Activated T-helper 9 cell treated with anti-CD3 and anti-CD28 coated beads, Interleukin-2, amount 50 U/mL, for 16 hours (primary cell): Measurements from ENCODE around the gene CGB8.

ENCODE experiments used
- DNase-seq: peaks from one replicate; pipeline ENCODE4 v3.0.0-alpha.2; 2020; ENCODE audit warnings: low read depth

CGB8 gene

DNA sequence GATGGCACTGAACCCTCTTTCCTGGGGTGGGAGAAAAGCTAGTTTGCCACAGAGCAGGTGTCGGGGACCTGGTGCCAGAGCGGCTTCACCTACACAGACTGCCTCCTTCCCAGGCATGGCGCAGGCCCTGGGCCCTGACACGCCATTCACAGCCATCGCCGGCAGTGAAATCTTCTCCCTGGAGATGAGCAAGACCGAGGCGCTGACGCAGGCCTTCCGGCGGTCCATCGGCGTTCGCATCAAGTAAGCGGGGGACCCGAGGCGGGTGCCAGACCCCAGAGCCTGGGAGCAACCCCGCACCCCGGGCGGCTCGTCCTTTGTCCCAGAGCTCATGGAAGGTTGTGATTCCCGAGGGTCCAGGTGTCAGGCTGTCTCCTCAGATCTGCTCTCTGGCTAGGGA is 42.0 kb downstream of the CGB8 start:
- no peak for DNase-seq

DNA sequence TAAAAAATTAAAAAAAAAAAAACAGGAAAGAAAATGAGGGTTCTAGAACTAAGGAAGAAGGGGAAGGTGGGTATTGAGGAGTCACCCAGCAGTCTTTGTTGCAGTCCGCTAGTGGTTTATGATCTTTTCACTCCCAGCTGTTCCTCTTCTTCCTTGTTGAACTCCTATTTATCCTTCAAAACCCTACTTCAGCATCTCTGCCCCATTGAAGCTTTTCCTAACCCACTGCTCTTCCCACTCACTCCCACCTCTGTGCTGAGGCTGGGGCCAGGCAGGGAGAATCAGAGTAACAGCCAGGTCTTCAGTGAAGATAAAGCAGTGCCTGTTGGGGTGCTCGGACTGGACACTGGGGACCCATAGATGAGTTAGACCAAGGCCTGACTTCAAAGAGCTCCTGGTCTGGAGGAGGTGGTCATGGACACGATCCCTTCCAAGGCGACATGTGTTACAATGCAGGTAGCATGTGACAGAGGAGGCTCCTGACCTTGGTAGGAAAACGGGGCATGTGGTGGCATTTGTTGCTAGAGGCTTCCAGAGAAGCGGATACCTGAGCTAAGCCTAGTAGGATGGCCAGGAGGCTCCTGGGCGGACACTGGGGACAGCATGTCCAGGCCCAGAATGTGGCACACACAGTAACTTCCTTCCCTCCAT is 43.8 kb downstream of the CGB8 start:
- DNase-seq = no peak

DNA sequence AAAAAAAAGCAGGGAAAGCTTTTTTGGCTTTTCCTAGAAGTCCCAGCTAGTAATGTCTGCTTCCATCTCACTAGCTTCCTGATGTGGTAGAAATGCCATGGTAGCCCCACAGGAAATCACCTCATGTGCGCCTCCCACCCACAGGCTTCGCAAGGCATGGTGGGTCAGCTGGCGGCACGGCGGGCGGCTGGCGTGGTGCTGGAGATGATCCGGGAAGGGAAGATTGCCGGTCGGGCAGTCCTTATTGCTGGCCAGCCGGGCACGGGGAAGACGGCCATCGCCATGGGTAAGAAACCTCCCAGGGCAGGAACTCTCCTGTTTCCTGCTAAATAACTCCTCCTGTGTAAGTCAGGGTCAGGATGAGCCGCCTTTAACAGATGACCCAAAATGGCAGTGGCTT is 44.8 kb downstream of the CGB8 start:
- DNase-seq = no peak

DNA sequence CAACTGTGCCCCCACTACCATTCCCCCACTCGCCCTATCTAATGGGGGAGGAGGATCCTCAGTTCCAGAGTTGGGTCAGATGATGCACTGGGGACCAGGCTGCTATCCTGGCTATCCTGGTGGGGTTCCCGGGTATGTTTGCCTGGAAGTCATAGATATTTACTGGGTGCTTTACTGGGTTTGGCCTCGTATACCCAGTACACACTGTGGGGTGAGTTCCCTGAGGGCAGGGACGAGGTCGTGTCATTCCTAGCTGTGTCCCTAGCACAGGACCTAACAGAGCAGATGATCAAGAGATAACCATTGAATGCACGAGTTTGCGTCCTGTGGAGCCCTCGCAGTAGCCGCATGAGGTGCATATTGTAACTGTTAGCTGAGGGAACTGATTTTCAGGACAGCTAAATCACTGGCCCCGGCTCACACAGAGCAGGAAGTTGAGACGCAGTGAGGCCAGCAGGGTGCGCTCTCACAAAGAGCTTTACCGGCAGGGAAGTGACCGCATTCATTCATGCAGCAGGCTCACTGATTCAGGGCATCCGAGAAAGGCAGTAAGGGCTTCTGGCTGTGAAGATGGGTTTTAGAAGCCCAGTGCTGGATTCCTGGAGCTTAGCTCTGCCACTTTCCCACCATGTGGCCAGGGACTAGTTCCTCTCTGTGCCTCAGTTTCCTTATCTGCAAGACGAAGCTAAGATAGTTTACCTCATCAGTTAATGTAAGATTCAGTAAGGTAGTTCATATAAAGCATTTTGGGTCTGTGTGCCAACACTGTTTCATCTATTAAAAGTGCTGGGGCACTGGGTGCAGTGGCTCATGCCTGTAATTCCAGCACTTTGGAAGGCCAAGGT is 49.2 kb downstream of the CGB8 start:
- DNase-seq = peak; percentile 57

DNA sequence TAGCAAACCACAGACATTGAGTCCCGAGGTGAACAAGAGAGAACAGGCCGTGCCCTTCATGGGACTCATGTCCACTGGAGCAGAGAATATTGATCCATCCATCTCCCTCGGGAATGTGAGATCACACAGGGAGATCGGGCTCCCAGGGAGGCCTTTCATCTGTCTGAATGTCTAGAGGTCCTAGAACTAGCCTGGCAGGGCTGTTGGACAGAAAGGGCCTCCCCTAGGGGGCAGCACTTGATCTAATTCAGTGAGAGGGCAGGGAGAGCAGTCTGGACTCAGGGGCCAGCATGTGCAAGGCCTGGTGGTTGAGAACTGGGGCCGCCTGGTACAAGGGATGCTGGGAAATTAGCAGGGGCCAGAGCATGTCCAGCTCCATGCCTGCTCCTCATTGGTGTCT is 50.9 kb downstream of the CGB8 start:
- no peak for DNase-seq
